SJCRH30 (cell line): ENCODE measurements around the gene MMP8. TPM values are rescaled to one million over a fixed set of nuclear protein-coding genes. Genes with fewer than 3 reads are reported as not detected.

Source experiments
- total RNA-seq: library from RNA; depleted of rRNA; stranded (reverse); fragments of >200 nt; shearing (Covaris generic); gene quantifications from 2 replicates; pipeline ENCODE4 v1.2.3, GENCODE V29; 2014; rRNA removed

MMP8 gene
- total RNA-seq, 1 experiment from 2014 or later, result not detected

Other genes starting within 250 kb of the MMP8 start
- gene MMP7, start 194.2 kb downstream of the MMP8 start, total RNA-seq, result not detected in 2 replicates
- gene MMP20, start 99.6 kb downstream of the MMP8 start, total RNA-seq, result not detected in 2 replicates
- not detected in 2 replicates for gene MMP27, start 19.2 kb downstream of the MMP8 start, total RNA-seq
- not detected in 2 replicates for gene MMP10, start 55.7 kb upstream of the MMP8 start, total RNA-seq
- gene MMP1, start 73.2 kb upstream of the MMP8 start, total RNA-seq, result not detected in 2 replicates
- gene MMP3, start 118.7 kb upstream of the MMP8 start, total RNA-seq, result 0.43 and 0.71 TPM in 2 replicates
- not detected in 2 replicates for gene MMP12, start 150.0 kb upstream of the MMP8 start, total RNA-seq
- gene MMP13, start 230.8 kb upstream of the MMP8 start, total RNA-seq, result not detected in 2 replicates